Heart left ventricle (tissue), 16 donors: ENCODE measurements around the gene KLHL29. TPM values are rescaled to one million over a fixed set of nuclear protein-coding genes. Genes with fewer than 3 reads are reported as not detected.

Source experiments
- ATAC-seq, 4 donors: fragments of 200-7000 bp; cut with Tn5 transposase; one replicate each; pipeline ENCODE4 v1.9.1; 2020 to 2022; ENCODE audit warnings: moderate library complexity in 4 of 4, mild to moderate bottlenecking in 3 of 4, moderate number of reproducible peaks in 1 of 4
- DNase-seq, 5 donors: peaks; one replicate each; pipeline ENCODE4 v3.0.0-alpha.2; 2020
- H3K27ac ChIP-seq, 12 donors: fragments of 200-600 bp; sonication (generic) in 4 of 12; one replicate each; pipeline versions ENCODE4 v1.5.0 to v1.8.0; 2016 to 2022; ENCODE audit warnings: mild to moderate bottlenecking in 2 of 12
- H3K27me3 ChIP-seq, 9 donors: fragments of 200-600 bp; sonication (generic) in 2 of 9; one replicate each; pipeline versions ENCODE4 v1.5.1 to v1.8.0; 2016 to 2022; ENCODE audit warnings: mild to moderate bottlenecking in 3 of 9
- H3K36me3 ChIP-seq, 9 donors: fragments of 200-600 bp; sonication (generic) in 2 of 9; one replicate each; pipeline versions ENCODE4 v1.5.0 to v1.8.0; 2018 to 2022; ENCODE audit warnings: mild to moderate bottlenecking in 2 of 9
- H3K4me1 ChIP-seq, 12 donors: fragments of 200-600 bp; sonication (generic) in 4 of 12; one replicate each; pipeline versions ENCODE4 v1.5.0 to v1.8.0; 2016 to 2022; ENCODE audit warnings: mild to moderate bottlenecking in 3 of 12
- H3K4me3 ChIP-seq, 12 donors: fragments of 200-600 bp; sonication (generic) in 4 of 12; one replicate each; pipeline versions ENCODE4 v1.5.0 to v1.8.0; 2017 to 2022; ENCODE audit warnings: mild to moderate bottlenecking in 9 of 12, moderate library complexity in 4 of 12
- H3K9me3 ChIP-seq, 12 donors: fragments of 200-600 bp; sonication (generic) in 4 of 12; one replicate each; pipeline versions ENCODE4 v1.5.0 to v1.8.0; 2016 to 2022; ENCODE audit warnings: mild to moderate bottlenecking in 1 of 12
- POLR2A ChIP-seq, 2 donors: fragments of 450-650 bp; IDR thresholded peaks; one replicate each; pipeline ENCODE4 v1.6.1; 2017; ENCODE audit warnings: antibody characterized with exemption in 2 of 2, mild to moderate bottlenecking in 2 of 2, moderate library complexity in 2 of 2
- WGBS, 4 donors: extraction: QIAGEN DNeasy Blood & Tissue Kit in 2 of 4; methylation state at CpG; one replicate each; pipeline versions ENCODE4 v1.1.5 to v1.1.7; 2013 to 2018; 5-methylcytosine and 5-hydroxymethylcytosine counted together
- intact Hi-C, 10 donors: fragments of 100-400 bp; cut with DNase I; formaldehyde crosslinking; loops; one replicate each; pipeline versions ENCODE4 v1.11.1 to v1.14.2; 2022
- polyA plus RNA-seq, 2 donors: library from polyadenylated mRNA; stranded (reverse); fragments of 200-250 nt; gene quantifications; one replicate each; pipeline ENCODE4 v1.2.3, GENCODE V29; 2013
- total RNA-seq, 9 donors: library from RNA; depleted of rRNA in 2 of 9; stranded (reverse); fragments of >200 nt in 2 of 9; fragmentation: NEBNext Ultra II Directional in 3 of 9; extraction: Animal tissue kit (Norgen Biotek cat#: 25700) in 3 of 9; gene quantifications; one replicate each; pipeline versions ENCODE4 v1.1.0 to v1.2.4, GENCODE V29; 2016 to 2023
- TF ChIP-seq, protein P1 (sequence below), 12 donors: fragments of 200-600 bp; sonication (generic) in 4 of 12; IDR thresholded peaks; one replicate each; pipeline versions ENCODE4 v1.5.0 to v1.8.0; 2018 to 2022; ENCODE audit warnings: antibody characterized with exemption in 12 of 12, mild to moderate bottlenecking in 5 of 12
- donor health status: ischemic (EF 13 %, LVEDD 7.1; RV severe dilation, severe dysfunction).
- donor health status: healthy with polysubstance abuse.
- donor health status: DM: no; HTN: yes; CAD: no.
- donor health status: DM: no; HTN: no; CAD: no.
- donor health status: ischemic (EF 25% LVEDD 6.9; RV normal size, moderate dysfunction).
- donor health status: ischemic (EF 25% LVEDD 5.7; RV mildly dilated, moderate dysfunction).
- donor health status: healthy.
- donor health status: DM: yes; HTN: yes; CAD: no.
- donor health status: ischemic (EF 35%, LVEDD 5.7; RV mildly dilated, moderate dysfunction).
- donor health status: nonischemic (EF 11% LVEDD 7.7; RV severe dilation, severe dysfunction).
- donor health status: DM: yes; HTN: yes; CAD: no.
- donor health status: PGD.
- donor health status: ischemic (EF 29% LVEDD 5.4; RV normal size, mild dysfunction).
- donor health status: nonischemic (EF 23%, LVEDD 6.1; RV moderate dilation, normal function).

Gene KLHL29
- total and polyA plus RNA-seq, 11 donors, result 0.74 to 2.7 (median 1.1) TPM

DNA sequence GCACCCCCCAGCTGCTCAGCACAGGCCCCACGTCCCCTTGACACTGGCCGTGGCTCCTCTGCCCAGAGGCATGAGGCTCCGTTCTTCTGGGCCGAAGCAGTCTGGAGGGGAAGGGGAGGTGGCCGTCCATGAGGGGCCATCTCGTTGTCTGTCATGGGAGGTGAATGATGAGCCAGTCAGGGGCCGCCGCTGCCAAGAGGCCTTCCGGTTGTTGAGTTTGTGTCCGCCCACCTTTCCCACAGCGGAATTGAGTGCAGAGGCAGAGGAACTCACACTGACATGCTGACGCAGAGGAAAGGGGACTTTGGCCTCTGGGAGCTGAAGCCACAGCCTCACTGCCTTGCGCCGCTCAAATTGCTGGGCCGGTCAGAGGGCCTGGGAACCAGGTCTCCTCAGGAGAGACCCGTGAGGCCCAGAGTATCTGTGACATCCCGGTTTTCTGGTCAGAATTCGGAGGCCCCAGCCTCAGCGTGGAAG, 273.5 kb downstream of the KLHL29 start:
- Histone ChIP-seq H3K4me3 (no peak overlapping the region), H3K27me3 (peaks cover 0 to 4% (median 0%) of the 10 kb centered on the region in 9 donors), H3K27ac (peak overlapping the region in 3 of 12 donors; percentile 26 to 30 (median 29)), H3K4me1 (peaks cover 0 to 15% (median 3%) of the 10 kb centered on the region in 12 donors), H3K36me3 (no peaks in the 10 kb centered on the region), H3K9me3 (no peaks in the 10 kb centered on the region)
- 63 to 74% (median 65%) methylated on average over 9 to 19 of the region's 19 CpGs for WGBS, 4 donors
- peak; percentile 35 to 62 (median 56) for DNase-seq
- TF ChIP-seq POLR2A (IDR thresholded peaks at IDR 0.05), result no peak
- TF ChIP-seq, protein P1, sequence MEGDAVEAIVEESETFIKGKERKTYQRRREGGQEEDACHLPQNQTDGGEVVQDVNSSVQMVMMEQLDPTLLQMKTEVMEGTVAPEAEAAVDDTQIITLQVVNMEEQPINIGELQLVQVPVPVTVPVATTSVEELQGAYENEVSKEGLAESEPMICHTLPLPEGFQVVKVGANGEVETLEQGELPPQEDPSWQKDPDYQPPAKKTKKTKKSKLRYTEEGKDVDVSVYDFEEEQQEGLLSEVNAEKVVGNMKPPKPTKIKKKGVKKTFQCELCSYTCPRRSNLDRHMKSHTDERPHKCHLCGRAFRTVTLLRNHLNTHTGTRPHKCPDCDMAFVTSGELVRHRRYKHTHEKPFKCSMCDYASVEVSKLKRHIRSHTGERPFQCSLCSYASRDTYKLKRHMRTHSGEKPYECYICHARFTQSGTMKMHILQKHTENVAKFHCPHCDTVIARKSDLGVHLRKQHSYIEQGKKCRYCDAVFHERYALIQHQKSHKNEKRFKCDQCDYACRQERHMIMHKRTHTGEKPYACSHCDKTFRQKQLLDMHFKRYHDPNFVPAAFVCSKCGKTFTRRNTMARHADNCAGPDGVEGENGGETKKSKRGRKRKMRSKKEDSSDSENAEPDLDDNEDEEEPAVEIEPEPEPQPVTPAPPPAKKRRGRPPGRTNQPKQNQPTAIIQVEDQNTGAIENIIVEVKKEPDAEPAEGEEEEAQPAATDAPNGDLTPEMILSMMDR (IDR thresholded peaks at IDR 0.05), result no peak
- intact Hi-C loops, result no loop called here
- peak in 2 of 4 donors; percentile 29 to 38 for ATAC-seq

DNA sequence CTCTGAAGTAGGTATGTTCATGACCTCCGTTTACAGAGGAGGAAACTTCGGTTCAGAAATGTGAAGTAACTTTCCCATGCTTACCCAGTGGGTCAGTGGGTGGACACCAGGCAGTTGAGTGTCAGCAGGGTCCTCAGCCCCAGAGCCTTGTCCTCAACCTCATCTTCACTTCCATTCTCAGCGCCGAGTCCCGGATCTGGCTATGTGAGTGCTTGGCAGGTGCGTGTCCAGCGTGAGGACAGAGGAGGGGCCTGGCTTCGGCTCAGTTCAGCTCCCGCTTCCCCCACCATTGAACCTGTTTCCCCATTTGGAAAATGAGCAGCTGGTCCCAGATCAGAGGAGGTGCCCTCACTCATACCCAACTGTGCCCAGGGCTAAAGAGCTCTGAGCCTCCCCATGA, 274.3 kb downstream of the KLHL29 start:
- intact Hi-C loops, result no loop called here
- DNase-seq (no peak), ATAC-seq (no peak)
- peaks cover 0 to 19% (median 7%) of the 10 kb centered on the region in 12 donors for H3K4me1 ChIP-seq
- H3K27me3 ChIP-seq, result peaks cover 0 to 4% (median 0%) of the 10 kb centered on the region in 9 donors
- H3K4me3 ChIP-seq, result no peak overlapping the region
- H3K36me3 ChIP-seq, result no peaks in the 10 kb centered on the region
- no peaks in the 10 kb centered on the region for H3K9me3 ChIP-seq
- no peak for TF ChIP-seq POLR2A (IDR thresholded peaks at IDR 0.05)
- TF ChIP-seq, protein P1 (IDR thresholded peaks at IDR 0.05), result no peak
- peak overlapping the region in 1 of 12 donors; percentile 30 for H3K27ac ChIP-seq
- whole genome bisulfite sequencing, 4 donors, result 95 to 97% (median 96%) methylated on average over 9 of the region's 9 CpGs

DNA sequence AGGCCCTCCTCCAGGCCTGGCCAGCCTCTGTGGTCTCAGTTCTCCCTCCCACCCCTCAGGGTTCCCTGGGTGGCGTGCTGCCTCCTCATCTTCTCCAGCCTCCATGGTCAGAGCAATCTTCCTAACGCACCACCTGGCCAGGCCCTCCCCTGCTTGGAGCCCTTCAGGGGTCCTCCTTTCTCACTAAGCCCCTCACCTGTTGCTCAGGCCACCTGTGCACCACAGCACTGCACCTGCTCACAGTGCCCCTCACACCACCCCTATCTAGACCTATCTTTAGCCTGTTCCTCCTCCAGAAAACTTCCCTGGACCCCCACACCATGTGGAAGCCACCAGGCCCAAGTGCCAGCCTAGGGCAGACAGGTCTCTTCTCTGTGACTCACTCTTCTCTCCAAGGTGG, 274.8 kb downstream of the KLHL29 start:
- no peaks in the 10 kb centered on the region for H3K36me3 ChIP-seq
- no peak for TF ChIP-seq POLR2A (IDR thresholded peaks at IDR 0.05)
- TF ChIP-seq, protein P1 (IDR thresholded peaks at IDR 0.05), result no peak
- intact Hi-C loops, result no loop called here
- peaks cover 0 to 20% (median 7%) of the 10 kb centered on the region in 12 donors for H3K4me1 ChIP-seq
- DNase-seq, result no peak
- H3K4me3 ChIP-seq, result no peak overlapping the region
- no peak for ATAC-seq
- no peaks in the 10 kb centered on the region for H3K9me3 ChIP-seq
- 94 to 99% (median 98%) methylated on average over 2 of the region's 2 CpGs for WGBS, 4 donors
- H3K27me3 ChIP-seq, result peaks cover 0 to 4% (median 0%) of the 10 kb centered on the region in 9 donors
- no peak overlapping the region for H3K27ac ChIP-seq

- TF ChIP-seq, protein P1 (IDR thresholded peaks at IDR 0.05), result no peak
- no peak for TF ChIP-seq POLR2A (IDR thresholded peaks at IDR 0.05)
- Histone ChIP-seq H3K27ac (no peak overlapping the region), H3K4me1 (peaks cover 0 to 20% (median 7%) of the 10 kb centered on the region in 12 donors), H3K27me3 (peaks cover 0 to 4% (median 0%) of the 10 kb centered on the region in 9 donors), H3K36me3 (no peaks in the 10 kb centered on the region), H3K9me3 (no peaks in the 10 kb centered on the region), H3K4me3 (no peak overlapping the region)
- intact Hi-C loops, result no loop called here
- ATAC-seq (no peak), DNase-seq (peak in 1 of 5 donors; percentile 28)
- WGBS, 4 donors, result 86 to 98% (median 94%) methylated on average over 2 of the region's 2 CpGs
These were observed 275.3 kb downstream of the KLHL29 start for GRCh38 chr2:23660237-23660636.
